GM20431 (cell line): Measurements from ENCODE around the gene CLRN2.

Experiments used
- in situ Hi-C: fragments of 300-500 bp; cut with MseI, MboI; formaldehyde crosslinking; loops from one replicate; pipeline ENCODE4 v1.15.0; 2020; ENCODE audit warnings: low sequenced_read_pairs; ENCODE audit not compliant: unreplicated experiment

The CLRN2 gene, protein sequence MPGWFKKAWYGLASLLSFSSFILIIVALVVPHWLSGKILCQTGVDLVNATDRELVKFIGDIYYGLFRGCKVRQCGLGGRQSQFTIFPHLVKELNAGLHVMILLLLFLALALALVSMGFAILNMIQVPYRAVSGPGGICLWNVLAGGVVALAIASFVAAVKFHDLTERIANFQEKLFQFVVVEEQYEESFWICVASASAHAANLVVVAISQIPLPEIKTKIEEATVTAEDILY

DNA sequence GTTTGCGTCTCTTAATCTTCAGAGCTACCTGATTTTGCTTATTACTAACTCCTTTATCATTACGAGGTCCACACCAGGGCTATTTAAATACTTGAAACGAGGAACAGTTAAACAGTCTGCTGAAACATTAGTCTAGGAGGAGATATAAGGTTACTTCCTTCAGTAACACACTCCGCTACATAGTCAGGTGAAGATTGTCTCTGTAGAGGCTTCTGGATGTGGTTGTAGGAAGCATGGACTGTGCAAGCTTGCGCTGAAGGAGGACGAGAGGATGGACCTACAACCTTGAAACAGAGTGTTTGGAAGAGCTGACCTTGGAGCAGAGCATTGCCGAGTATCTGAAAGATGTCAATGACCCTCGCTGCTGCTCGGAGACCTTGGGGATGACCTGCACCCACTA is at the start of gene CLRN2:
Gene CLRN2, plus strand, starts transcription at position 301 of the 400 bp plus-strand sequence. CDS start 102 bp downstream, outside the sequence.
- in situ Hi-C loops: no loop called here

DNA sequence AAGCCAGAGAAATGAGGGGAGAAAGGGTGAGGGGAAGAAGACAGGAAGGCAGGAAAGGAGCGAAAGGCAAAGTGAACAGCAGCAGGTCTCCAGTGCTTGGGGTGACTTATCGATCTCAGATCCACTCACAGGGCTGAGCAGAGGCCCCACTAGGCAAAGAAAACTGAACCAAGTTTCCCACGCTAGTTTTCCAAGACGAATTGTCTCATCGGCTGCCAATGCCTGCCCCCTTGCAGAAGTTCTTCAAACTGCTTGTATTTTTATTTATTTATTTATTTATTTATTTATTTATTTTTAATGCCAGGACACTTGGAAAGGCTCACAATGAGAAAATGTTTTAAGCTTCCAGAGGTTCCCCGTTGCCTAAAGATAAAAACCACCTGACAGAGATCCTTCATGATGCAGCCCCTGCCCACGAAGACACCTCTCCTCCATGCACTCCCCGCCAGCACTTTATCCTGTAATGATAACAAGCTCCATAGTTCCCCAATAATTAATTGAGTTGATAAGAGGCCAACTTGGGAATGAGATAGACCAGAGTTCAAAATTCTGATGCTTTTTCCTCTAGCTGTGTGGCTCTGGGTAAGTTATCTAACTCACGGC is 46.2 kb upstream of the CLRN2 start:
- in situ Hi-C loops: loop anchor here (25.0 kb wide), 1 partner anchor 1181 kb away; no protein-coding TSS in a partner anchor

DNA sequence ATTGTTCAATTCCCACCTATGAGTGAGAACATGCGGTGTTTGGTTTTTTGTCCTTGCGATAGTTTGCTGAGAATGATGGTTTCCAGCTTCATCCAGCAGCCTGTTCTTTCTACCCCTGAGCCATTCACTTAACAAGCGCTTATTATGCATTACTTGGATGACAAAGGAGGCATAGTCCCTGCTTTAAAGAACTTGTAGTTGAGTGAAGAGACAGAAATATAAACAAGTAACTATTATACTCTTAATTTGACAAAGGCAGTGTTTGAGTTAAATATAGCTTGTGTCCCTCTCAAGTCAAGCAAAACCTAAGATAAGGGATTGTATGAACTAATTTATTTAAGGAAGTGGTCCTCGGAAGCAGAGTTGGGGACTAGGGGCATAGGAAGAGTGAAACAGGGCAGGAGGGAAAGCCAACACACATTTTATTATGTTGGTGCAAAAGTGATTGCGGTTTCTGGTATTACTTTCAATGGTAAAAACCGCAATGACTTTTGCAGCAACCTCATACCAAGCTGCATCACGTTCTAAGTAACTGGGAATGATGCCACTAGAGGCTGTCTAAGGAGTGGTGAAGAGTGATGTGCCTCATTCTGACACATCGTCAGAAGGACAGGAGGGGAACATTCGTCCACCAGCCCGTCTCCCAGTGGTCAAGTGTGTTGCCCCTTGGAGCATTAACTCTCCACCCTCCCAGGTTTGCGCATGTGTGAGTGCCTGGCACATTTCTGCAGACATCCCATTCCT is 44.9 kb upstream of the CLRN2 start:
- in situ Hi-C loops: loop anchor here (25.0 kb wide), 1 partner anchor 1183 kb away; no protein-coding TSS in a partner anchor

DNA sequence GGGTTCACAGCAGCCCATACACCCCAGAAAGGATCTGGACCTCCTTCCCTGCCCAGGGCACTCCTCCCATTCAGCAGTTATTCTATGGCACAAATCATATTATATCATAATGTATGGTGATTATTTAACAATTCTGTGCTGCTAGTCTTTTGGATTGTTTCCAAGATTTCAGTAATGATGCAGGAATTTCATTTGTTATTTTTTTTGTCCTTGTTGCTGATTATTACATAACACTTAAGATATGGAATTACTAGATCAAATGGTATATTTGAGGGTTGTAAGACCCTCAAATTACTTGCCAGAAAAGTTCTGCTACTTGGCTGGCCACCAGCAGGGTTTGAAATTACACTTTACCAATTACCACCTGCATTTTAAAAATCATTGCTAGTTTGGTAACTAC is 39.5 kb upstream of the CLRN2 start:
- in situ Hi-C loops: no loop called here

DNA sequence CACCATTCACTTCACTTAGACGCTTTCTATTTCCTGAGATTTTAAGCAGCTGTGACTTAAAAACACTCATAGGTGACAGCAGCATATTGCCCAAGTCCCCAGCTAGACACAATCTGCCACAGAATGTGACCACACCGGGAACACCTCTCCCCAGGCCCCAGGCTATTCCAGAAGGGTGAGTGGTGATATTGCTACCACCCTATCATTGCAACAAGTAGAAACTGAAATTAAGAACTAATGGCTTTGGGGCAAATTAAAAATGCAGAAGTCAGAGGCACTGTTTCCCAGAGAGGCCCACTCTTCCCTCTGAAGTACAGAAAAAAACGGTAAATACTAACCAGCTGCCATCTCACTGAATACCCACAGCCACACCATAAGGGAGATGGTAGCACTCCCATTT is 38.1 kb upstream of the CLRN2 start:
- in situ Hi-C loops: no loop called here

DNA sequence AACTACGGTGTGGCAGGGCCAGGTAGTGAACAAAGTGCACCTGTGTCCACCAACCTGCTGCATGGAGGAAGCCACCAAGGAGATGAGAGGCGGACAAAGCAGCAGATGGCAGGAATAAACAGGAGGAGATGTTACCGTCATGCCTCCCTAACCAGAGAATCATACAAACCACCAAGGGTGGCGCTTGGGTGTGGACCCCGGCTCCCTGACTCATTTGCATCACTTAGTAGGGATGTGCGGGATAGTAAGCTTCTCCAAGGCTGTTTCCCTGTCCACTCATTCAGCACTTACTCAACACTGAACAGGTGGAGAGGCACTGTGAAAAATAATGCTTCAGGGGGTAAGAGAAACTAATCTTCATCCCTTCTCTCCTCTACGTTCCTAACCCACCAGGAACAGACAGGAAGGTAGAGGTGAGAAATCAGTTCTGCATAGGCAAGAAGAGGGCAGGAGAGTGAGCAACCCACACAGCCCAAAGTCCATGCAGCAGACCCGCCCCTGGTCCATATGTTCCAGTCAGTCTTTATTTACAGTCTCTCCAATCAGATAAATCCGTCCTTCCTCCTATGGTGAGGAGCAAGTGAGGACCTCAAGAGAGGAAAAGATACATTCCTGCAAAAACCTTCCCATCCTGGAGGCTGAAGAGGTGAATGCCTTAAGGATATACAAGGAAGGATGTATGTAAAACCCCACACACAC is 37.0 kb upstream of the CLRN2 start:
- in situ Hi-C loops: no loop called here

DNA sequence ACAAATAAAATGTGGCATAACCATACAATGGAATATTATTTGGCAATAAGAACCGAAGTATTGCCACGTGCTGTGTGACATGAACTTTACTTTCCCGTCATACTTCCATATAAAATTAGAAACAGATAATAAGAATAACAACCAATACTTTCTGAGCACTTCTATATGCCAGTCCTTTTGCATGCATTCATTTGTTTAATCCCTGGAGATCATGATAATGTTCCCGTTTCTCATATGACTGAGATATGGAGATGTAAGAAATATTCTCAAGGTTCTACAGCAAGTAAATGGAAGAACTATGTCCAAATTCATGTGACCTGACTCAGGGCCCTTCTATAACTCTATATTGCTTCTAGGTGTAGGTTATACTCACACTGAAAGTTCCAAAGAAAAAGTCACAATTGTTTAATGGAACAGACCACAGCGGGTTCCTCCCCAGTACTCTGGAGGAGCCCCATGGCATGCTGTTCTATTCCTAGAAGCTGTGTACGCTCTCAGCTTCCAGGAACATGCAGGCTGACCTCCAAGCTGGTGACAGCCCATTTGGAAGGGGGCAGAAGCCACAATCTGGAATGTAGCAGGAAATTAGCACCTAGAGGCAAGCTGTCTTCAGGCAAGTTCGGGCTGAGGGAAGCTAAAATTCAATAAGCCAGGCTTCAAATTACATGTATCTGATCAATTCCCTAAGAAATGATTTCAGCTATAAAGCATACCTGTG is 34.6 kb upstream of the CLRN2 start:
- in situ Hi-C loops: no loop called here

DNA sequence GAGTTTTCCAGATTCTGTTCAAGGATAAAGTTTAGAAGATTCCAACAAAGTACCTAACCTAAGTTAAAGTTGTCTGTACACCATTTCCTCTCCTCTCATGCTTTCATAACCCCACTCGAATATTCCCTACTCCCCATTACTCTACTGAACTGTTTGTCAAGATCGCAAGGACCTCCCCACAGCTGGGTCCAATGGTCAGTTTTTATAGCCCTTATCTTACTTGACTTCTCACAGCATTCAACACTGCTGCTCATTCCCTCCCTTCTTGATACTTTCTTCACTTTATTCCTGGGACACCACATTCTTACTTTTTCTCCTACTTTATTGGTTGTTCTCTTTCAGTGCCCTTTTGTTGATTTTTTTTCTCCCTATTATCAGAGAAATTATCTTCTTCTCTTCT is 34.0 kb upstream of the CLRN2 start:
- in situ Hi-C loops: no loop called here

DNA sequence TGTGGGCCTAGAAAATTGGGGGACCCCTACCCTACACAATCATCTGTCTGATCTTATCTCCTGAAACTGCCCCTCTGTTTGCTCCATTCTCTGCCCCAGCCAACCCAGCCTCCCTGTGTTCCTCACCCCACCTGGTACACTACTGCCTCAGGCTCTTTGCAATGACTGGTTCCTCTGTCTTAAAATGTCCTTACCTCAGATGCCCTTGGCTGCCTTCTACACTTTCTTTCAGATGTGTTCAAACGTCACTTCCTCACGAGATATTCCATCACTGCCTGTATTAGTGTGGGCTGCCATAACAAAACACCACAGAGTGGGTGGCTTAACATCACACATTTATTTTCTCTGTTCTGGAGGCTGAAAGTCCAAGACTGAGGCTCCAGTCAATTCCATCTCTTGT is 32.2 kb upstream of the CLRN2 start:
- in situ Hi-C loops: no loop called here

DNA sequence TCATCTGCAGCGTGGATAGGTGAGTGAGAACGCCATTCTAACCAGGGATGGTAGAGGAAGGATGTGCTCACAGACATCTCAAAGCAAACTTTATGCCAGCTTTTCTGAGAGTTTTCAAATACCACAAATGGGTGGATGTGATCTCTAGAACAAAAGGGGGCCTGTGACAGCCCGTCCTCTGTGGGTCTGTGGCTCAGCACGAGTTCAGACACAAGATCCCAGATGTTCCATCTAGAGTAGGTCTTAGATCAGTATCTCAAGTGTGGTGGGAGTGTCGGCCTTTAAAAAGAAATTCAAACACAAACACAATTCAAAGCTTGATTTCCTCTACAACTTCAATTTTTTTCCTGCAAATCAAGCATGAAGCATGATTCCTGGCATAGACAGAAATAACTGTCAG is 25.8 kb upstream of the CLRN2 start:
- in situ Hi-C loops: no loop called here

DNA sequence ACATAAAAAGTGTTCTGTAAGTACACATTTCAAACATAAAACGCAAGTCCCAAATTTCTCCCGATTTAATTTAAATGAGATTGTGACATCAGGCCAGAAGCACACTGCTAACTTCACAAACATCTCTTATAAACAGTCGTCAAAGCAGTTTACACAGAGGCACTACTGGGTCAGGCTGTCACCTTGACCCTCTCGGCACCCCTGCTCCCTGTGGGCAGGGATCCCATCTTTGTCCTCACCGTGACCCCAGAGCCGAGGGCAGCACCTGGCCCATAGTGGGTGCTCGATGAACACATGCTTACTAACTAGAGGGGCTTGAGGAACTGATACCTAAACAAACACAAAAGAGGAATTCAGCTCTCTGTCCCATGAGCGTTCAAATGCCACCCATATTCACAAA is 25.2 kb upstream of the CLRN2 start:
- in situ Hi-C loops: no loop called here

DNA sequence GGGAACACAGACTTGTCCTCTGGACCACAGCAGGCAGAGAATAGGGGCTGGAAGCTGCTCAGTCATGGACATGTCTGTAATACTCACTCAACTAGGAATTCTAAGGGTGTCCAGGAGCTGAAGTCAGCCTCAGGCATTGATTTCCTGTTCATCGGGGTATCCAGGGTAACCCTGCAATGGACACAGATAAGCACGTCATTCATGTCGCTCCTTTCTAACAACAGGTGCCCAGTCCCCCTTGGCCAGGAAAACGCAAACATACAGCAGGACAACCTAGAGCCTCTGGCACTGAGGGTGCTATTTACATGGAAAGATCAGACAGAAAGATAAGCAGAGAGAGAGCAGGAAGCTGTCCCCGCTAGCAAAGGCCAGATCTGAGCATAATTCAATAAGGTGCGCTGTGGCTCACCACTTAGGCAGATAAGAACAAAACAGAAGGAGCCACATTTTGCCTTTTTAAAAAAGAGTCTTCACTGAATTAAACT is 24.3 kb upstream of the CLRN2 start:
- in situ Hi-C loops: no loop called here

DNA sequence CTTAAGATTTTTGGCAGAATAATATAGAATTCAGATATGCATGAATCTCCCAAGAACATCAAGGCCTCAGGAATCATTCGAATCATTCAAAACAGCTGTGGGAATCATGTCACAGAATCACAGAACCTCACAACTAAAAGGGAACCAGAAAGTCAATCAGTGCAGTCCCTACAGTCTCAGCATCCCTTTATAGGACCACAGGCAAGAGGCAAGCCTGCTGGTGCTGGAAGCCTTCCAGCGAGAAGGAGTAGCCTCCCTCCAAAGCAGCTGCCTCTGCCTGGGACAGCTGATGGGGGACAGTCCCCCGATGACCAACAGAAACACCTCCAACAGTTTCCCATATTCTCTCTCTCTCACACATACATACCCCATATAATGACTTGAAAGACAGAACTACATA is 23.8 kb upstream of the CLRN2 start:
- in situ Hi-C loops: no loop called here

DNA sequence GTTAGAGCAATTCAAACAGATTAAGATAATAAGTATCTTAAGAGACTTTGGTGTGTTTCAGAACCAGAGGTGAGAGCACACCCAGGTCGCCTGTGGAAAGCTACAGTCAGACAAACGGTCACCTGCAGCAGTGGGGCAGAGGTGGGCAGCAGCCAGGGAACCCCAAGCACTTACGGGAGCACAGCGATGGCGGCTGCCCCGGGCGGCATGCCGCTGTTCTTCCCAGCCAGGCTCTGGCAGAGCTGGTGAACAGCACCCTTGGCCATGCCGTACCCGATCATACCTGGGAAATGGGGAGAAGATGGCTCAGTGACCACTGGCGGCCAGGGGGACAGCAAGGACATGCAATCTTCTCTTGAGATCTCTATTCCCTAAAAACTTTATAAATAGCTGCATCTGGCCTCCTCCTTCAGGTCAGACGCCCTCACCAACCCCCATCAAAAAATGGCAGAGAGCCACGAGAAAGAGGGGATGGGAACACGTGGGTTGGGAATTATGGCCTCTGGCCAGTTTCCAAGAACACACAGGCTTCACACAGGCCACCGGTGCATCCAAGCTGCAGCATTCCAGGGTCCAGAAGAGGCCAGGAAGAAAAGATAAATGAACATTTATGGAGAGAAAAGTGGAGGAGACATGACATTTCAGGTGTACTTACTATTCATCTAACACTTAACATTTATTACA is 22.8 kb upstream of the CLRN2 start:
- in situ Hi-C loops: no loop called here

DNA sequence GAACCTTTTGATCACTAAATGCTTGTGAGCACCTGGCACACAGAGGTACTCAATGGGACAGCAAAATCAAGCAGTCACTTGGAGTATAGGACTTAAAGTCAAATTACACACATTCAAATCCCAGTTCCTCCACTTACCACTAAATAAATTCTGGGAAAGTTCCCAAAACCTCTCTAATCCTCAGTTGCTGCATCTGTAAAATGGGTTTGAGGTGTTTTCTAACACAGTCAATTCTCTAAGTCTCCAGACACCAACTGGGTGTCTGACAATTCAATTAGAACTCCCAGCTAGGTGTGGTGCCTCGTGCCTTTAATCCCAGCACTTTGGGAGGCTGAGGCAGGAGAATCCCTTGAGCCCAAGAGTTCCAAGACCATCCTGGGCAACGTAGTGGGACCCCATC is 22.1 kb upstream of the CLRN2 start:
- in situ Hi-C loops: no loop called here

DNA sequence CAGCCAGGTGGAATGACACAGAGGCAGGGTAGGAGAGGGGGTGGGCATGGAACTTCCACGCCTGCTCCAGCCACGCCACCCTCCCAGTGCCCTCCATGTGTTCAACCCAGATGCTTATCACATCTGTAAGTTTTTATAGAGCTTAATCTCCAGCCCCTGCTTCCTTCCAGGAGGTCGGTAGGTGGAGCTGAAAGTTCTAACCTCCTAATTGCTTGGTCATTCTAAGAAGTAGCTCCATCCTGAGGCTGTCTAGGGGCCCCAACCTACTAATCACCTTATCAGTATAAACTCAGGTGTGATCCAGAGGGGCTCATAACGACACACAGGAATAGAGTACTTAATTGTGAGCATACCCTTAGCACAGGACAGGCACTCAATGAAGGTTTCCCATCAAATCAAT is 21.3 kb upstream of the CLRN2 start:
- in situ Hi-C loops: no loop called here

DNA sequence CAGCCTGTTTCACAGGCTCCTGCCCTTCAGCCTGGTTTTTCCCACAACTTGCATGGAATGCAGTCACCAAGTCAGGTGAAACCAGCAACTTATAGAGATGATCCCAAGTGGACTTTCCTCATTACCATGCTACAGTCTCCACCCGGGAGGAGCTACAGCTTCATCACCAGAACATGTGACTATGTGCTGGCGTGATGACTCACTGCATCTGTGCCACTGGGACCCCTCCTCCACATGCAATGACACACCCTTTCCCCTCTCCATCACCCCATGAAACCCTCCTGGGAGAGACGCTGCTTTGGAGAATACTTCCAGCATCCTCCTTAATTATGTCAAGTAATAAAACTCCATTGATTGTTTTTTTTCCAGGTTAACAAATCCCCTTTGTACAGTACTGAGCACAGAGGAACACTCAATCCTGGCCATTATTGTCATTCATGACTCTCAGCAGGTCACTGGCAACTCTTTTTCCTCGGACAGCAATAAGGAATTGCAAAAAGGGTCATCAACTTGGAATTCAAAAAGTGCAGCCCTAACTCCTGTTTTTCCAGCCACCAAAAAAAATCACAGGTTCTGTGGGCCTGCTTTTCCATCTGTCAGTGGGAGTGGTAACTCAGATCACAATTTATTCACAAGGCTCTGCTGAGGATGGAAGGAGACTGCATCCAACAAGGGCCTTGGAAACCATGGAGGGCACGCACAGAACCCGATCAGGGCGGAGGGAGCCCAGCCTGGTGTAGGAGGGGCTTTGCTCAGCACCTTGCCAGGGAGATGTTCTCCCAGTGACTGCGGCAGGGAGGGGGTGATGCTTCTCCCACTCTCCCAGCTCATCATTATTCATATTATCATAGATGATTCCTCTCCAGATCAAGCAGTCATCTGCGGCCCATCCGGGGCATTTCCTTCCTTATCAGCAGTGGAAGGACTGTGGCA is 20.4 kb upstream of the CLRN2 start:
- in situ Hi-C loops: no loop called here

DNA sequence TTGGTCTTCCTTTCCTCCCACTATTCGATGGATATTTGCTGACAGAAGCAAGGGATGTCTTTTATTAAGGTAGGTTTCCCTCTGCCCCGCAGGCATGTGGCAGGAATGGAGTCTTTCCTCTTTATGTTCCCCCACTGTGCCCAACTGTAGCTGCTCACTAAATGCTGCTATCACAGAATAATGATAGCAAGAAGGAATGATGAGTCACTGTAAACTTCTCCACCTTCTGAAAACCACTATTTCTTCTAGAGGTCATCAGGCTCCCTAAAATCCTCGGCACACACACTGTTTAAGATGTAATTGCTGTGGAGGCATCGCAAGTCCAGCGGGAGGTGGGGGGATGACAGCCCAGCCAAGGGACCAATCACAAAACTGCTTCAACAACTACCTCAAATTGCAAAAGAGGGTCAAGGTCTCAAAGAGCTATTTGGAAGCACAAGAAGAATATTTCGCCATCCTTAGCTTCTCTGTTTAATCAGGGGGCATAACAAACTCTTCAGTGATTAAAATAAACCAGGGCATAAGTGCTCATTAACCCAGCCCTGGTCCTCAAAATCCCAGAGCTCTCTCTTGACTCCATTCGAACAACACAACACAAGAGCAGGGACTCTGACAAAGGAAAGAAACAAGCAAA is 17.0 kb upstream of the CLRN2 start:
- in situ Hi-C loops: no loop called here
